Breast epithelium (tissue), 3 donors: ENCODE data around the gene ARHGAP26.

Experiments
- POLR2A ChIP-seq: fragments of 450-650 bp; IDR thresholded peaks from one replicate; pipeline ENCODE4 v1.6.1; 2016; ENCODE audit warnings: antibody characterized with exemption, mild to moderate bottlenecking, moderate library complexity
- POLR2AphosphoS5 ChIP-seq, 3 donors: sonication (generic); formaldehyde crosslinking; IDR thresholded peaks; one replicate each; pipeline ENCODE4 v1.6.1; 2017; ENCODE audit warnings: antibody characterized with exemption in 3 of 3
- TF ChIP-seq, protein P1 (sequence below), 3 donors: fragments of 450-650 bp; IDR thresholded peaks; one replicate each; pipeline ENCODE4 v1.5.1; 2016 to 2017; ENCODE audit warnings: antibody characterized with exemption in 3 of 3, mild to moderate bottlenecking in 3 of 3, moderate library complexity in 3 of 3

DNA sequence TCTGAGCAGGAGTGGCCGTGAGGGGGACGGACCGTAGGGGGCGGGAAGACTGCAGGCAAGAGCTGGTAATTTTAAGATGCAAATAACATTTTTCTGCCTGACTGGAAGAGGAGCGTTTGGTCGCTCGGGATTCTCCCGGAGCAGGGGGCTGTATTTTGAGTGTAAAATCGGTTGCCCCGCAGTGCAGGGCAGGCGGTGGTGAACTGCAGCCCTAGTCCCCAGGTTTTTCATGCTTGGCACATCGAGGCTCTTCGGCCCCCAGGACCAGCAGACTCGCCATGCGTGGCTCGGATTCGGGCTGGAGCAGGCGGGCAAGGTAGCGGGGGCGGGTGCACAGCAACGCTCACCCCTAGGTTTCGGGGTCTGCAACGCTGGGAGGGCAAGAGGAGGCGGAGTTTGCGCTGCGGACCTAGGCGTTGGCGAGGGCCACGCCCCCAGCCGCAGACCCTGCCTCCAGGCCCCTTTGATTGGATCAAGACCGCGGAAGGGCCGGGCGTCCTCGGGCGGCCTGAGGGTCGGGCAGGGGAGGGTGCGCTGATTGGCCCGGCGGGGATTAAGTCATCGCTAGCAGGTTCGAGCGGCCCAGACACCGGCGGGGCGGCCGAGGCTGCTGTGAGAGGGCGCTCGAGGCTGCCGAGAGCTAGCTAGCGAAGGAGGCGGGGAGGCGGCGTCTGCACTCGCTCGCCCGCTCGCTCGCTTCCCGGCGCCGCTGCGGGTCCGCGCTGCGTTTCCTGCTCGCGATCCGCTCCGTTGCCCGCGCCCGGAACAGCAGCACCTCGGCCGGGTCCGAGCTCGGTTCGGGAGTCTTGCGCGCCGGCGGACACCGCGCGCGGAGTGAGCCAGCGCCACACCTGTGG lies at the start of gene ARHGAP26:
- TF ChIP-seq, protein P1, sequence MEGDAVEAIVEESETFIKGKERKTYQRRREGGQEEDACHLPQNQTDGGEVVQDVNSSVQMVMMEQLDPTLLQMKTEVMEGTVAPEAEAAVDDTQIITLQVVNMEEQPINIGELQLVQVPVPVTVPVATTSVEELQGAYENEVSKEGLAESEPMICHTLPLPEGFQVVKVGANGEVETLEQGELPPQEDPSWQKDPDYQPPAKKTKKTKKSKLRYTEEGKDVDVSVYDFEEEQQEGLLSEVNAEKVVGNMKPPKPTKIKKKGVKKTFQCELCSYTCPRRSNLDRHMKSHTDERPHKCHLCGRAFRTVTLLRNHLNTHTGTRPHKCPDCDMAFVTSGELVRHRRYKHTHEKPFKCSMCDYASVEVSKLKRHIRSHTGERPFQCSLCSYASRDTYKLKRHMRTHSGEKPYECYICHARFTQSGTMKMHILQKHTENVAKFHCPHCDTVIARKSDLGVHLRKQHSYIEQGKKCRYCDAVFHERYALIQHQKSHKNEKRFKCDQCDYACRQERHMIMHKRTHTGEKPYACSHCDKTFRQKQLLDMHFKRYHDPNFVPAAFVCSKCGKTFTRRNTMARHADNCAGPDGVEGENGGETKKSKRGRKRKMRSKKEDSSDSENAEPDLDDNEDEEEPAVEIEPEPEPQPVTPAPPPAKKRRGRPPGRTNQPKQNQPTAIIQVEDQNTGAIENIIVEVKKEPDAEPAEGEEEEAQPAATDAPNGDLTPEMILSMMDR (IDR thresholded peaks at IDR 0.05): no peak
- TF ChIP-seq POLR2AphosphoS5 (IDR thresholded peaks at IDR 0.05) (peak; percentile 93 to 99 (median 94)), POLR2A (peak; percentile 95)
